CD4-positive, alpha-beta T cell treated with Interleukin-2 at 100 ng/mL for 4 hours (primary cell): Measurements from ENCODE around the gene KCNQ5.
"Not testable (repeated sequence)": the region's sequence is repeated elsewhere in the genome, so short reads cannot be mapped to it uniquely, and the experiment has no call there.

Source experiments
- DNase-seq: peaks from one replicate; pipeline ENCODE4 v3.0.0-alpha.2; 2020; ENCODE audit warnings: low spot score

Gene KCNQ5

GRCh38 chr6:72844614-72845013 is 222.8 kb downstream of the KCNQ5 start:
- no peak for DNase-seq

- no peak for DNase-seq
These were observed 227.5 kb downstream of the KCNQ5 start for GRCh38 chr6:72849346-72849745.

DNA sequence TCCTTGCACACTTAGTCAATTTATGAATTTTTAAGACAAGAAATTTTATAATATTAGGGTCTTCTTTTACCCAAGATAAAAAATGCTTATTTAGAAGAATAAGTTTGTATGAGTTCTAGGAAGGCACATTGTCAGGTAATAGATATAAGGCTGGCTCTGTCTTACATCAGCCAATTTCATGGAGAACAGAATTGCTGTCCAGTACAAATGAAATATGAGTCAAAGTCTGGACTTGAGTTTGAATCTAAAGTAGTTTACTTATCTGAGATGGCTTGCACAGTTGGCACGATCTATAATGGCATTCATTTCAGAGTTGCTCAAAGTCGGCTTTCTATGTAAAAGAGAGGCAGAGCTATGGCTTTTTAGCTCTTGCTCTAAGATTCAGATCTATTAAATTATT is 228.2 kb downstream of the KCNQ5 start:
- DNase-seq: no peak

DNA sequence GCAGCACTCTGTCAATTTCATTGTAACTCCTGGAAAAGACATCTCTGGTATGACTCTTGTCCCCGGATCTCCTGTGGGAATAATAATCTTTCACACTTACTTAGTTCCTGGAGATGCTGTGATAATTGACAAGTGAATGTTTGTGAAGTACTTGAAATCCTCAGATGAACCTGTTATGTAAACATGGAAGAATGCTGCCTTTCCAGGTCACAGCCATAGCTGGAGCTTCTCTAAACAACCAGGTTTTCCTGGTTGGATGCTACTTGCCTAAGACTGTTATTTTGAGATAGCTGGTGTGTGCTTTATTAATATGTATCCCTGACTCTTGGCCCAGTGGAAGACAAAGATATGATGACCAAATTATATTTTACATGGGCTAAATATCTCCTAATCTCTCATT is 228.6 kb downstream of the KCNQ5 start:
- no peak for DNase-seq

- DNase-seq: no peak
These were observed 233.6 kb downstream of the KCNQ5 start for GRCh38 chr6:72855471-72855870.

DNA sequence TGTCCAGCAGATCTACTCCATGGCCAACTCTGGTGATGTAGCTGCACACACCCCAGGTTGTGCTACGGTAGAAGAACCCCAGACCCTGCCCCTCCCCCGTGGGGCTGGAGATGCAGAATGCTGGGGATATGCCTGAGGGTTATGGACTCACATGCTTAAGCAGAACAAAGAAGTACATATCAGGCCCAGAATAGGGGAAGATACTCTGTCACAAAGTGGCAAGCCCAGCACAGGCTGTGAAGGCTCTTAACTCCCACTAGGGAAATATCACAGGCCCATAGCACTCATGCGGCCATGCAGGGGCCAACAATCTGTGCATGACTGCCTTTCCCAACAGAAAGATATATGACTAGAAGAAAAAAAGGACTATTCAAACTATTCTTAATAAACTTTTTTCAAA is 234.9 kb downstream of the KCNQ5 start:
- DNase-seq: no peak

DNA sequence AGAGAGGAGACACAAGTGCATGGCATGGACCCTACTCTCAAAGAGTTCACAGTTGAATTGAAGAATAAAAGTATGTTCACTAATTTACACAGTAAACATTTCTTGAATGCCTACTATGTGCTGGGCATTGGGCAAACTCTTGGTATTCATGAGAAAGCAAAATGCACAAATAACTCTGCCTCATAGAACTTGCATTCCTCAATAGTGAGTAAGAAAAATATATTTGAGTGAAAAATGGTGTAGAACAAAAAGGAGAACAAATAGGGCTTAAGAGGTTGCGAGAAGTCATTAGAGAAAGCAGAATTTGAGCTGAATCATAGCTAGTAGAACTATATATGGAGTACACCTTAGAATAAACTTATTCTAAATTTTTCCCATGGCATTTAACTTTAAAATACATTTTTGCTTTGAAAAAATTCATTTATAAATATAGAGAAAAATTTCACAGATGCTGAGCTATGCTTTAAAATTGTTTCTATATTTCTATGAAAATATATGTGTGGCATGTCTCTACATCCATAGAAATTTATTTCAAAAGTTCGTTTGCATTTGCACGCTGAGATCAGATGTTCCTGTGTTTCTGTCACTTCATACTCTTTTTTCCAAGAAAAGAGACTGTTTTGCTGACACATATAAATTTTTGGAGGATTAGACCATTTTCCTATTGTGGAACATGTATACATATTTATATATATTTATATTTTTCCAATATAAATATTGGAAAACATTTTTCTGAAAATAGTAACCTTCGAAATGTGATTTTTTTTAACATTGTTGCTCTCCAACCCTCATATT is 236.1 kb downstream of the KCNQ5 start:
- DNase-seq: no peak

DNA sequence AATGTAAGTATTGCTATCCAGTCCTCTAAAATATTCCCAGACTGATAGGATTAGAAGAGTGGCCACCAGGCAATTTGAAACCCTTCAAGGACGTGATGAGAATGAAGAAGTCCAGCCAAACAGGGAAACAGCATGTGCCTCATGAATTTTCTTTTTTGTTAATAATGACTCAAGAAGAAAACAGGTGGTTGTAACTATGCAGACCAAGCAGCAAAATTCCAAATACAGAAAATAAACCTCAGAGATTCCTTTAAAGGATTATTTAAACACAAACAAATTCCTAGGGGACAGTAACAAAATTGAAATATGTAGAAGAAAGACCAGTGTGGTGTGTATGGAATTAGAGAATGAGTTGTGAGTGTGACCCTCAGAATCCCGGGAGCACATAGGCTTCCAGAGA is 239.2 kb downstream of the KCNQ5 start:
- no peak for DNase-seq

DNA sequence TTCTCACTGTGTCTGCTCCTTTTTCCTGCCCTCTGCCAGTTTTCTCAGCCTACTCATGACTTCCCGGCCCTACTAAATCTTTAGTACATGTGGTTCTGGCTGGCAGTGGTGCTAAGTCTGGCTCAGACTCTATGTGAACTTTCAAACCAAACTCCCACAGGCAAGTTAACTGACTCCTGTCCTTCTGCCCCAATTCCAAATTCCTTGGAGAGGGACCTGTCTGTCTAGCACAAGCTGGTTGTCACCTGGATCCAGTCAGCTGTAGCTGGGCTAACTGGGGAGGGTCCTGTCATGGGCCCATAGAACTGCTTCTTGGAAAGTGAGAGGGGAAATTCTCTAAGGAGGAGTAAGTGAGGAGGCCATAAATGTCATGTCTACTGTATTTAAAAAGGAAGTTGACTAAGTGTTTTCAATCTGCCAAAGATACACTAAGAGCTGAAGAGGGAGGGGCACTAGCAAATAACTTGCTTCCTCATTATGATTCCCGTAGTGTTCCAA is 240.1 kb downstream of the KCNQ5 start:
- no peak for DNase-seq

GRCh38 chr6:72863131-72863530 is 241.3 kb downstream of the KCNQ5 start:
- no peak for DNase-seq

GRCh38 chr6:72864236-72864635 is 242.4 kb downstream of the KCNQ5 start:
- DNase-seq: no peak

- no peak for DNase-seq
These were observed 242.9 kb downstream of the KCNQ5 start for GRCh38 chr6:72864799-72865198.

GRCh38 chr6:72865467-72865866 is 243.6 kb downstream of the KCNQ5 start:
- DNase-seq: no peak

- no peak for DNase-seq
These were observed 247.8 kb downstream of the KCNQ5 start for GRCh38 chr6:72869621-72870020.

GRCh38 chr6:72873433-72873832 is 251.6 kb downstream of the KCNQ5 start:
- no peak for DNase-seq

- DNase-seq: no peak
These were observed 254.4 kb downstream of the KCNQ5 start for GRCh38 chr6:72876256-72876655.

- no peak for DNase-seq
These were observed 264.3 kb downstream of the KCNQ5 start for GRCh38 chr6:72886170-72886569.

- no peak for DNase-seq
These were observed 268.4 kb downstream of the KCNQ5 start for GRCh38 chr6:72890233-72890632.

DNA sequence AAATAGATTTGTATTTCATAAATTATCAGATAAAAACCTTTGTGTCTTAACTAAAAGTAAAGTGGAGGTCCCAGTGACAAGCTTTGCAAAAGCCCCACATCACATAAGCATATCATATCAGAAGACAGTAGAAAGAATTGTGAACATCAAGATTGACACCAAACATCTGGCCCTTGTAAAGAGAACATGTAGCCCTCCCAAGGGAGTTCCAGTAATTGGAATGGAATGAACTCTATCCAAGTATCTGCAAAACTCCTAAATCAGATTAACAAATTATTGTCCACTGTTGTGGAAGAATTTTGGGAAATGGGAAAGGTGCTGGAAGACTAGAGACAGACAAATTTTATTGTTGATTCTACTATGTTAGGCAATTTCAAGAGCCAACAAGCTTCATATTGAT is 268.8 kb downstream of the KCNQ5 start:
- no peak for DNase-seq

- no peak for DNase-seq
These were observed 271.0 kb downstream of the KCNQ5 start for GRCh38 chr6:72892901-72893300.

- no peak for DNase-seq
These were observed 272.2 kb downstream of the KCNQ5 start for GRCh38 chr6:72894091-72894490.

GRCh38 chr6:72898313-72898712 is 276.4 kb downstream of the KCNQ5 start:
- not testable (repeated sequence) for DNase-seq

GRCh38 chr6:72905705-72906478 is 284.0 kb downstream of the KCNQ5 start:
- no peak for DNase-seq
